ENCODE measurements around the gene TAB2. TPM values are rescaled to one million over a fixed set of nuclear protein-coding genes. Genes with fewer than 3 reads are reported as not detected.

Gene TAB2
- total RNA-seq, 1 experiment from 2014 or later: 52.2 TPM

DNA sequence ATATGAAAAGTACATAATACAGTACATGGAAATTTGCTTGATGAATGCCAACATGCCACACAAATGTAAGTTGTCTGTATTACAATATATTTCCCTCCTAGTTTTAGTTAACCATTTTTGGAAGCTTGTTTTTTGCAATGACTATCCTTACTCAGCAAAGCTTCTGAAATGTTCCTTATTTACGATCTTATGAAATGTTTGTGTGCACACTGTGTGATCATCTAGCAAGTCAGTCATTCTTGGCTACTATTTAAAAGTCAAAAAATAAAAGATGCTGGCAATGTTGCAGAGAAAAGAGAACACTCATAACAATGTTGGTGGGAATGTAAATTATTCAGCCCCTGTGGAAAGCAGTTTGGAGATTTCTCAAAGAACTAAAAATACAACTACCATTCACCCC is 116.4 kb downstream of the TAB2 start:
- POLR2A ChIA-PET (ENCODE audit: low non-redundant PET): no interaction called here
- CTCF ChIA-PET: interaction anchor here (3.4 kb wide), 1 partner anchor 351 kb away, joined by 20 read pairs; no protein-coding TSS in a partner anchor
- no peak for DNase-seq (ENCODE audit: low spot score)

DNA sequence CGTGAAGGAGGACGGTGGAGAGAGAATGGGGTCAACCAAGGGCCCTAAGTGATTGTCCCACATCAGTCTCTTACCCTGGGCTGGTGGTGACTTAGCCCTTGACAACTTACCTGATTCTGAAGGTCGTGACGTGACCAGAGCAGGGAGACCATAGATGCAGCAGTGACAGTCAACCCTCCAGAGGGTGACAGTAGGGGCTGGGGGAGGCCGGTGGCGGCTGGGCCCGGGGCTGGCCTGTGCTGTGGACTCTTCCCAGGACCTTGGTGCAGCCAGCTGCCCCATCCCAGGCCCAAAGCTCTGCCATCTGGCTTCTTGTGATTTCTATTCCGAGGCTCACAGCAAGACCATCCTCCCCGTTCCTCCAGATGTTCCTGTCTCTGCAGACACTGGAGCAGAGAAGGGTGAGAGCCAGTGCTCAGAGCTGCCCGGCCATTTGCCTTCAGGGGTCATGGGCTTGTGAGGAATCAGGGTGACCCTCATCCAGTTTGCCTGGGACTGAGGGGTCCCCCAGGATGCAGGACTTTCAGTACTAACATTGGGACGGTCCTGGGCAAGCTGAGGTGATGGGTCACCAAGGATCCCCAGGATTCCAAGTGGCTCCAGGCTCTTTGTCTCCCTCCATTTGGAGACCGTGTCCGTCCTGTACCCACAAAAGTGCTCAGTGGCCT is 118.5 kb downstream of the TAB2 start:
- TF ChIP-seq, protein P1, sequence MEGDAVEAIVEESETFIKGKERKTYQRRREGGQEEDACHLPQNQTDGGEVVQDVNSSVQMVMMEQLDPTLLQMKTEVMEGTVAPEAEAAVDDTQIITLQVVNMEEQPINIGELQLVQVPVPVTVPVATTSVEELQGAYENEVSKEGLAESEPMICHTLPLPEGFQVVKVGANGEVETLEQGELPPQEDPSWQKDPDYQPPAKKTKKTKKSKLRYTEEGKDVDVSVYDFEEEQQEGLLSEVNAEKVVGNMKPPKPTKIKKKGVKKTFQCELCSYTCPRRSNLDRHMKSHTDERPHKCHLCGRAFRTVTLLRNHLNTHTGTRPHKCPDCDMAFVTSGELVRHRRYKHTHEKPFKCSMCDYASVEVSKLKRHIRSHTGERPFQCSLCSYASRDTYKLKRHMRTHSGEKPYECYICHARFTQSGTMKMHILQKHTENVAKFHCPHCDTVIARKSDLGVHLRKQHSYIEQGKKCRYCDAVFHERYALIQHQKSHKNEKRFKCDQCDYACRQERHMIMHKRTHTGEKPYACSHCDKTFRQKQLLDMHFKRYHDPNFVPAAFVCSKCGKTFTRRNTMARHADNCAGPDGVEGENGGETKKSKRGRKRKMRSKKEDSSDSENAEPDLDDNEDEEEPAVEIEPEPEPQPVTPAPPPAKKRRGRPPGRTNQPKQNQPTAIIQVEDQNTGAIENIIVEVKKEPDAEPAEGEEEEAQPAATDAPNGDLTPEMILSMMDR (conservative IDR thresholded peaks at IDR 0.05; ENCODE audit: low read depth, low read length): no peak
- TF ChIP-seq EZH2 (IDR thresholded peaks at IDR 0.05; ENCODE audit: borderline replicate concordance, low read depth, low read length, poor library complexity, severe bottlenecking): no peak
- no peaks in the 10 kb centered on the region for H3K4me1 ChIP-seq (ENCODE audit: insufficient read depth, low read length, poor library complexity, severe bottlenecking)
- no peaks in the 10 kb centered on the region for H3K9me3 ChIP-seq (ENCODE audit: low read depth, low read length, poor library complexity, severe bottlenecking)
- no peak overlapping the region for H3K4me3 ChIP-seq (ENCODE audit: low read depth, low read length, poor library complexity, severe bottlenecking)
- no peaks in the 10 kb centered on the region for H3K36me3 ChIP-seq (ENCODE audit: insufficient read depth, low read length, poor library complexity, severe bottlenecking)
- ChIA-PET CTCF (no interaction called here), POLR2A (ENCODE audit: low non-redundant PET) (no interaction called here)
- DNase-seq (ENCODE audit: low spot score): no peak
- no TSS peak for BruUV-seq (replicated peaks)
- no peaks in the 10 kb centered on the region for H3K27me3 ChIP-seq (replicated peaks; ENCODE audit: insufficient read depth, low read depth, low read length, poor library complexity)
- no peak overlapping the region for H3K27ac ChIP-seq (ENCODE audit: low read depth, low read length, poor library complexity, severe bottlenecking)
- intact Hi-C loops (cut with micrococcal nuclease; ENCODE audit: unreplicated experiment): no loop called here

More for the DNA sequence above, 116.4 kb downstream of the TAB2 start:
- no peaks in the 10 kb centered on the region for H3K9me3 ChIP-seq (ENCODE audit: low read depth, low read length, poor library complexity, severe bottlenecking)
- no peak overlapping the region for H3K27ac ChIP-seq (ENCODE audit: low read depth, low read length, poor library complexity, severe bottlenecking)
- H3K4me3 ChIP-seq (ENCODE audit: low read depth, low read length, poor library complexity, severe bottlenecking): no peak overlapping the region
- no TSS peak for BruUV-seq (replicated peaks)
- TF ChIP-seq, protein P1 (conservative IDR thresholded peaks at IDR 0.05; ENCODE audit: low read depth, low read length): no peak
- no peak for TF ChIP-seq EZH2 (IDR thresholded peaks at IDR 0.05; ENCODE audit: borderline replicate concordance, low read depth, low read length, poor library complexity, severe bottlenecking)
- intact Hi-C loops (cut with micrococcal nuclease; ENCODE audit: unreplicated experiment): loop anchor here (5.0 kb wide), 1 partner anchor 83 kb away; no protein-coding TSS in a partner anchor
- H3K4me1 ChIP-seq (ENCODE audit: insufficient read depth, low read length, poor library complexity, severe bottlenecking): no peaks in the 10 kb centered on the region
- H3K27me3 ChIP-seq (replicated peaks; ENCODE audit: insufficient read depth, low read depth, low read length, poor library complexity): no peaks in the 10 kb centered on the region
- H3K36me3 ChIP-seq (ENCODE audit: insufficient read depth, low read length, poor library complexity, severe bottlenecking): no peaks in the 10 kb centered on the region

DNA sequence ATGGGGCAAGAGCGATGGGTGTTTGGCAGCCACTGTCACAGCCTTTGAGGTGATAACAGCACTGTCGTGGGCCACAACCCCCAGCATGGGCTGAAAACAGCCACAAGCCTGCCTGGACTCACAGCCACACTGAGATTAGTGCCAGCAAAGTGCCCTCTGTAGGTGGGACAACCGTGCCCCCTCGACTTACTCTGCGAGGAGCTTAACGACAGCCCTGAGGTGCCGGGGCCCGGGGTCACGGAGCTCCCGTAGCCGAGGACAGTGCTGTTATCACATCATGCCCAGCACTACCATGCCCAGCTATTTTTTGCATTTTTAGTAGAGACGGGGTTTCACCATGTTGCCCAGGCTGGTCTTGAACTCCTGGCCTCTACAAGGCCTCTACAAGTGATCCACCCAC is 119.1 kb downstream of the TAB2 start:
- DNase-seq (ENCODE audit: low spot score): no peak
- no peaks in the 10 kb centered on the region for H3K36me3 ChIP-seq (ENCODE audit: insufficient read depth, low read length, poor library complexity, severe bottlenecking)
- no peak overlapping the region for H3K27ac ChIP-seq (ENCODE audit: low read depth, low read length, poor library complexity, severe bottlenecking)
- no peak overlapping the region for H3K4me3 ChIP-seq (ENCODE audit: low read depth, low read length, poor library complexity, severe bottlenecking)
- no TSS peak for BruUV-seq (replicated peaks)
- H3K9me3 ChIP-seq (ENCODE audit: low read depth, low read length, poor library complexity, severe bottlenecking): no peaks in the 10 kb centered on the region
- no peaks in the 10 kb centered on the region for H3K27me3 ChIP-seq (replicated peaks; ENCODE audit: insufficient read depth, low read depth, low read length, poor library complexity)
- H3K4me1 ChIP-seq (ENCODE audit: insufficient read depth, low read length, poor library complexity, severe bottlenecking): no peaks in the 10 kb centered on the region
- ChIA-PET POLR2A (ENCODE audit: low non-redundant PET) (no interaction called here), CTCF (no interaction called here)
- intact Hi-C loops (cut with micrococcal nuclease; ENCODE audit: unreplicated experiment): no loop called here
- TF ChIP-seq, protein P1 (conservative IDR thresholded peaks at IDR 0.05; ENCODE audit: low read depth, low read length): no peak
- no peak for TF ChIP-seq EZH2 (IDR thresholded peaks at IDR 0.05; ENCODE audit: borderline replicate concordance, low read depth, low read length, poor library complexity, severe bottlenecking)

Data from A673 (cell line).